Measurements from ENCODE around the gene STEAP3. TPM values are rescaled to one million over a fixed set of nuclear protein-coding genes. Genes with fewer than 3 reads are reported as not detected.

The STEAP3 gene
- polyA plus RNA-seq, 3 donors, result 1.3 to 1.8 (median 1.5) TPM

DNA sequence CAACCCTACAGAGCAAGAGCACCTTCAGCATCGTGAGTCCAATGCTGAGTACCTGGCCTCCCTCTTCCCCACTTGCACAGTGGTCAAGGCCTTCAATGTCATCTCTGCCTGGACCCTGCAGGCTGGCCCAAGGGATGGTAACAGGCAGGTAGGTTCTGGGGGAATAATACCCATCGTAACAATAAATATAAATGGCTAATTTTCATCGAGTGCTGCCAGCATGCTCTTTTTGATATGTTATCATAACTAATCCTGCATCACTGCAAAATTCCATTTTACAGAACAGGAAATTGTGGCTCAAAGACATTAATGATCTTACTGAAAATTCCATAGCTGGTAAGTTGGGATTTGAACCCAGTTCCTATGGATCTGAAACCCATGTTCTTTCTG lies 22.2 kb downstream of the STEAP3 start:
- DNase-seq (ENCODE audit: low read depth in 3 of 3, low spot score in 2 of 3), result no peak

- DNase-seq (ENCODE audit: low read depth in 3 of 3, low spot score in 2 of 3), result no peak
These were observed 23.5 kb downstream of the STEAP3 start for GRCh38 chr2:119246884-119247843.

DNA sequence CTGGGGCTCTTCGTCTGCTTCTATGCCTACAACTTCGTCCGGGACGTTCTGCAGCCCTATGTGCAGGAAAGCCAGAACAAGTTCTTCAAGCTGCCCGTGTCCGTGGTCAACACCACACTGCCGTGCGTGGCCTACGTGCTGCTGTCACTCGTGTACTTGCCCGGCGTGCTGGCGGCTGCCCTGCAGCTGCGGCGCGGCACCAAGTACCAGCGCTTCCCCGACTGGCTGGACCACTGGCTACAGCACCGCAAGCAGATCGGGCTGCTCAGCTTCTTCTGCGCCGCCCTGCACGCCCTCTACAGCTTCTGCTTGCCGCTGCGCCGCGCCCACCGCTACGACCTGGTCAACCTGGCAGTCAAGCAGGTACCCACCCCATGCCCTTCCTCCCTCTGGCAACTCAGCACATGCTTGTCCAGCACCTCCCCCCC lies 24.2 kb downstream of the STEAP3 start:
- no peak for DNase-seq (ENCODE audit: low read depth in 3 of 3, low spot score in 2 of 3)

DNA sequence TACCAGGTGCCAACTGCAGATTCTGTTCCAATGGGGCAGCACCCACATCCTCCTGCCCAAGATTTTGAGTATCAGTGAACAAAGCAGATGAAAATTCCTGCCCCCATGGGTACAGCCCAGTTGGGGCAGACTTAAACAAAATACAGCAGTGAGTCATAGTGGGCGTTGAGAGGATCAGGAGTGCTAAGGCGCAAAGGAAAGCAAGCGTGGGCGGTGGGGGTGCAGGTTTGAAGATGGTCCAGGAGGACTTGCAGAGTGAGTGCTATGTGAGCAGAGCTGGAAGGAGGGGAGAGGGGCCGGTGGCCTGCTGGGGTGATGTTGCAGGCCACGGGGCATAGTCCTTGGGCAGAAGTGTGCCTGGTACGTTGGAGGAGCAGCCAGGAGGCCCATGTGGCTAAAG lies 24.7 kb downstream of the STEAP3 start:
- DNase-seq (ENCODE audit: low read depth in 3 of 3, low spot score in 2 of 3), result no peak

- DNase-seq (ENCODE audit: low read depth in 3 of 3, low spot score in 2 of 3), result no peak
These were observed 25.1 kb downstream of the STEAP3 start for GRCh38 chr2:119248751-119249150.

- DNase-seq (ENCODE audit: low read depth in 3 of 3, low spot score in 2 of 3), result no peak
These were observed 25.7 kb downstream of the STEAP3 start for GRCh38 chr2:119249311-119249710.

DNA sequence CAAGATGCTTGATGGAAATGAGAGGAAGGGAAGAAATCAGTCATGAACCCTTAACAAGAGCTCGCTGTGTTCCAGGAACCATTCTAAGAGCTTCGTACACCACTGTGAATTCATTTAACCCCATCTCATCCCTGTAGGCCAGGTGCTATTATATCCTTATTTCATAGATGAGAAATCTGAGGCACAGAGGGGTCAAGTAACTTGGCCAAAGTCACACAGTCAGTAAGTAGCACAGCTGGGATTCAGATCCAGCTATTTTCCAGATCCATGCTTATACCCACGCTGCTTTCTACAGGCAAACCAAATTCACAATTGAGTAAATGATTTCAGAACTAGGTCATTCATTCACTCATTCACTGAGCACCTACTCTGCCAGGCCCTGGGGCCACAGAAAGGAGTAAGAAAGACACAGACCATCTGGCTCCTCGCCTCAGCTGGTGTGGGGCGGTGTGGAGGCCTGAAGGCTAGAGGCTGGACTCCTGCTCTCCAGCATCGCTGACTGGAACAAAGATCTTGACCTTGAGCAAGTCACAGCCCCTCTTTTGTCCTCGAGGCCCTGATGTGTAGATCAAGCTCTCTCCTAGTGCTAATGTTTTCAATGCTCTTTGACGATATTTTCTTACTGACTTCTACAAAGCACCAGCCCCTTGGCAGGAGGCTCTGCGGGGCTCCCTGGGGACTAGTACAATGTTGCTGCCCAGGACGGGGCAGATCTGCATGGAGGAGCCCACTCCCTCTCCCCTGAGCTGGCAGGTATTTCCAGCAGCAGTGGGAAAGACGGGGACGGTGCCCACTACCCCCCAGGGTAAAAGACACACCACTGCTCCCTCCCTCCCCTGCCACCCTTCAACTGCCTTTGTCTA lies 26.5 kb downstream of the STEAP3 start:
- DNase-seq (ENCODE audit: low read depth in 3 of 3, low spot score in 2 of 3), result no peak

- no peak for DNase-seq (ENCODE audit: low read depth in 3 of 3, low spot score in 2 of 3)
These were observed 27.2 kb downstream of the STEAP3 start for GRCh38 chr2:119250718-119251290.

GRCh38 chr2:119251652-119252051 lies 28.0 kb downstream of the STEAP3 start:
- no peak for DNase-seq (ENCODE audit: low read depth in 3 of 3, low spot score in 2 of 3)

- DNase-seq (ENCODE audit: low read depth in 3 of 3, low spot score in 2 of 3), result no peak
These were observed 28.8 kb downstream of the STEAP3 start for GRCh38 chr2:119252186-119253113.

DNA sequence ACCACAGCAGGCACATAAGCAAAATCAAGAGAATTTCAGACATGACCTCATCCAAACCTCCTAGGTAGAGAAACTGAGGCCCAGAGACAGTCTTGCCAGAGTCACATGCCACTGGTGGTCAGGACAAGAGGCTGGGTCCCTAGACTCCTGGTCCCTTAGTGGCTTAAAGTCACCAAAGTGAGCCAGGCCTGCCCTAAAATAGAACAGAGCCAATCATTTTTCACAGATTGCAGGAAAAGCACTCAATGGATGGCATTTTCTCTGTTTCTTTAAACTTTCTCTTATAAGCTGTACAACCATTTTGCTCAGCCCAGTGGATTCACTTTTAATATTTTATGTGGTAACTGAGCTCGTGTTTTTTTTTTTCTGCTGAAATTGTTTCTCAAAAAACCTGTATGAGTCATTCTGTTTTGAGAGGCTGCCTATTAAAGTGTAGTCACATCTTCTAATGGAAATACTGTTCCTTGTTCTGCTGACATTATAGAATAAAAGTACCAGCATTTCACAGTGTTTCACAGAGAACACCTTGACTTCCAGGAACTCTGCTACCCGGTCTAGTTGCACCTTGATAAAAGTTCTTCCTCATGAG lies 29.6 kb downstream of the STEAP3 start:
- DNase-seq (ENCODE audit: low read depth in 3 of 3, low spot score in 2 of 3), result no peak

- no peak for DNase-seq (ENCODE audit: low read depth in 3 of 3, low spot score in 2 of 3)
These were observed 30.3 kb downstream of the STEAP3 start for GRCh38 chr2:119253760-119254600.

GRCh38 chr2:119254601-119255080 lies 31.0 kb downstream of the STEAP3 start:
- no peak for DNase-seq (ENCODE audit: low read depth in 3 of 3, low spot score in 2 of 3)

GRCh38 chr2:119255760-119256581 lies 32.3 kb downstream of the STEAP3 start:
- no peak for DNase-seq (ENCODE audit: low read depth in 3 of 3, low spot score in 2 of 3)

- no peak for DNase-seq (ENCODE audit: low read depth in 3 of 3, low spot score in 2 of 3)
These were observed 32.9 kb downstream of the STEAP3 start for GRCh38 chr2:119256582-119256921.

- DNase-seq (ENCODE audit: low read depth in 3 of 3, low spot score in 2 of 3), result no peak
These were observed 33.6 kb downstream of the STEAP3 start for GRCh38 chr2:119257198-119257597.

- no peak for DNase-seq (ENCODE audit: low read depth in 3 of 3, low spot score in 2 of 3)
These were observed 35.7 kb downstream of the STEAP3 start for GRCh38 chr2:119259296-119259860.

All from right renal cortex interstitium (tissue), 3 donors.